ENCODE data around the gene ERC2. TPM values are rescaled to one million over a fixed set of nuclear protein-coding genes. Genes with fewer than 3 reads are reported as not detected.
"Not testable (repeated sequence)": the region's sequence is repeated elsewhere in the genome, so short reads cannot be mapped to it uniquely, and the experiment has no call there.

Gene ERC2
- total RNA-seq, 1 donor from 2014 or later: not detected

DNA sequence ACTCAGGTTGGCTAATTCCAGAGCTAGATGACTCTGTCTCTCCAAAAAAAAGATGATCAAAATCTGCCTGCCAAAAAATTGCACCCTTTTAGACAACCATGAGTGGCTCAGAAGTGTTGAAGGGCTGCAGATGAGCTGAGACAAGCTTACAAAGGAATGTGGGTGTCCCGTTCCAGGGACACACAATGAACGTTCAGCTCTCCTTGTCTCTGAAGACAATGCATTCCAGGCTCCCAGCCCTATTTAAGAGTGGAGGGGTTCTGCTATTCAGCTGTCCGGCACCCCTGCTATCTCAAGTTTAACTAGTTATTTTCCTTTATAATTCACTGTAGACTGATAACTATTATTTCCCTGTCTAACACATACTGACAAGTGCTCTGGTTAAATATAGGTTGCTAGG lies 626.1 kb downstream of the ERC2 start:
- H3K9me3 Mint-ChIP-seq: no peaks in the 10 kb centered on the region
- intact Hi-C loops (cut with micrococcal nuclease): no loop called here
- no peak for DNase-seq
- H3K4me1 Mint-ChIP-seq: no peaks in the 10 kb centered on the region
- H3K36me3 Mint-ChIP-seq (ENCODE audit: low read depth): no peaks in the 10 kb centered on the region
- H3K4me3 Mint-ChIP-seq: no peak overlapping the region
- H3K27ac Mint-ChIP-seq: no peak overlapping the region
- H3K27me3 Mint-ChIP-seq: no peaks in the 10 kb centered on the region

DNA sequence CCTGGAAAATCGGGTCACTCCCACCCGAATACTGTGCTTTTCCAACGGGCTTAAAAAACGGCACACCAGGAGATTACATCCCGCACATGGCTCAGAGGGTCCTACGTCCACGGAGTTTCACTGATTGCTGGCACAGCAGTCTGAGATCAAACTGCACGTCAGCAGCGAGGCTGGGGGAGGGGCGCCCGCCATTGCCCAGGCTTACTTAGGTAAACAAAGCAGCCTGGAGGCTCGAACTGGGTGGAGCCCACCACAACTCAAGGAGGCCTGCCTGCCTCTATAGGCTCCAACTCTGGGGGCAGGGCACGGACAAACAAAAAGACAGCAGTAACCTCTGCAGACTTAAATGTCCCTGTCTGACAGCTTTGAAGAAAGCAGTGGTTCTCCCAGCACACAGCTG lies 636.4 kb downstream of the ERC2 start:
- DNase-seq; H3K27me3 Mint-ChIP-seq; H3K27ac Mint-ChIP-seq; H3K36me3 Mint-ChIP-seq (ENCODE audit: low read depth); intact Hi-C loops (cut with micrococcal nuclease); H3K4me1 Mint-ChIP-seq; H3K9me3 Mint-ChIP-seq; H3K4me3 Mint-ChIP-seq: not testable (repeated sequence)

DNA sequence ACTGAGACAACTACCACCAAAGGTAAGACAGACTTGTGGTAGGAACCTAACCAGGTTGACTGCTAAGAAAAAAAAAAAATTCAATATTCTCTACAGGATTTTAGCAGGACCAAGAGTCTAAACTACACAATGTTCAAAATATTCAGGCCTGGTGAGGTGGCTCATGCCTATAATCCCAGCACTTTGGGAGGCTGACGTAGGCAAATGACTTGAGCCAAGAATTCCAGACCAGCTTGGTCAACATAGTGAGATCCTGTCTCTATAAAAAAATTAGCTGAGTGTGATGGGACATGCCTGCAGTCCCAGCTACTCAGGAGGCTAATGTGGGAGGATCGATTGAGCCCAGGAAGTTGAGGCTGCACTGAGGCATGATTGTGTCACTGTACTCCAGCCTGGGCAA lies 639.6 kb downstream of the ERC2 start:
- no peak for DNase-seq
- Mint-ChIP-seq H3K27me3 (no peaks in the 10 kb centered on the region), H3K4me1 (no peaks in the 10 kb centered on the region), H3K4me3 (no peak overlapping the region), H3K9me3 (peaks cover 4% of the 10 kb centered on the region), H3K36me3 (ENCODE audit: low read depth) (no peaks in the 10 kb centered on the region), H3K27ac (no peak overlapping the region)
- intact Hi-C loops (cut with micrococcal nuclease): no loop called here

DNA sequence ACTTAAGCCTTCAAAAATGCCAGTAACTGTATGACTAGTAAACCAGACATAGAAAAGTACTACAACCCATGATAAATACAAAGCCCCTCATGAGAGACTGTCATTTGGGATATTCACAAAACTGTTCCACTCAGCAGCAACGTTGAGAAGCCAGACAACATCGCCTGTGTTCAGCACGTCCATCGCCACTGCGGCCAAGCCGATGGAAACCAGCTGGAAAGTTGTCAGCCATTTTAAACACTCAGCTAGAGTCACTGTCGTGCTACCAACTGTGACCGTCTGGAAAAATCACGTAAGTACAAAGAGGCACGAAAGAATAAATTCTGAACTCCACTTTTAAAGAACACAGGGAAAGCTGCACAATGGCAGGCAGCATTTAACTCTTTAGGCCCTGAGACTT lies 640.5 kb downstream of the ERC2 start:
- peaks cover 4% of the 10 kb centered on the region for H3K9me3 Mint-ChIP-seq
- no peaks in the 10 kb centered on the region for H3K27me3 Mint-ChIP-seq
- DNase-seq: no peak
- H3K4me1 Mint-ChIP-seq: no peaks in the 10 kb centered on the region
- H3K36me3 Mint-ChIP-seq (ENCODE audit: low read depth): no peaks in the 10 kb centered on the region
- intact Hi-C loops (cut with micrococcal nuclease): no loop called here
- no peak overlapping the region for H3K27ac Mint-ChIP-seq
- H3K4me3 Mint-ChIP-seq: no peak overlapping the region

DNA sequence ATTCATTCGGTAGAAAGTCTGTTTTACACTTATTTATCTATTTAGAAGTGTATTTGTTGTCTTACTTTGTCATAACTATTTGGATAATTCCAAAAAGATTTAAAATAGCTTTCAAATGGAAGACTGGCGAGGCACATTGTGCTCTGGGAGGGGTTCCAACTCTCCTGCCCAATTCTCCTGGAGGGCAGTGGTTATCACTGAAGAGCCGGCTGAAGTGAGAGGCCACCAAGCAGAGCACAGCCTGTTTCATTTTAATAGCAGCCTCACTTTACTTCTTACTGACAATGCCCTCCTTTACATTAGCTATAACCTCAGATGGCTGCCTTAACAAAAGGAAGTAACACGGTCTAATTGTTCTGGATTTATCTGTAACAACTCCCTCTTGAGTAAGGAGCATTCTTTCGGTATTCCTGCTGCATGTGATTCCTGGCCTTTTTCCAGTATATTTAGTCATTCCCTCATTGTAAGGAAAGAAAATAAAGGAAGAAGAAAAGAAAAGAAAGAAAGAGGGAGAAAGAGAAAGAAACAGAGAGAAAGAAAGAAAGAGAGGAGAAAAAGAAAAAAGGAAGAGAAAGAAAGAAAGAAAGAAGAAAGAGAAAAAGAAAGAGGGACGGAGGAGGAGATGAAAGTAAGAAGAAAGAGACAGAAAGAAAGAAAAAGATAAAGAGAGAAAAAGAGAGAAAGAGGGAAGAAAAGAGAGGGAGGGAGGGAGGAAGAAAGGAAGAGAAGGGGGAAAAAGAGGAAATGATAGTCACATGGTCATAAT lies 641.4 kb downstream of the ERC2 start:
- no peaks in the 10 kb centered on the region for H3K36me3 Mint-ChIP-seq (ENCODE audit: low read depth)
- peaks cover 4% of the 10 kb centered on the region for H3K9me3 Mint-ChIP-seq
- H3K27me3 Mint-ChIP-seq: no peaks in the 10 kb centered on the region
- no peak overlapping the region for H3K27ac Mint-ChIP-seq
- no peak for DNase-seq
- H3K4me3 Mint-ChIP-seq: no peak overlapping the region
- intact Hi-C loops (cut with micrococcal nuclease): no loop called here
- H3K4me1 Mint-ChIP-seq: no peaks in the 10 kb centered on the region

DNA sequence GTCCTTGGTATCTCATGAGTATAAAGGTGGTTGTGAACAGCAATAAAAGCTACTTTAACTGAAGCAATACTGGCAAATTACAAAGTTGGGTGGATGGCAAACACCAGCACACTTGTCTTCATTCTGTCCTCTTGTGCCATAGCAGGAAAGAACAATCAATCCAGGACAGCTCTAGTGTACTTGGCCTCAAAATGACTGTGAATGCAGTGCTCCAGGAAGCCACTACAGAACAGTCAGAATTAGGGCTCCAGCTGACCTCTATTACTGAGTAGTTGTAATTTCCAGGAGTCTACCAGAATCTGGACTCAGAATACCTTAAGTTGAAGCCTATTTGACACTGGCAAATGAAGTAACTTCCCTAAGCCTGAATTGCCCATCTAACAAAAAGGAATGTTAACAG lies 642.2 kb downstream of the ERC2 start:
- no peaks in the 10 kb centered on the region for H3K36me3 Mint-ChIP-seq (ENCODE audit: low read depth)
- no peaks in the 10 kb centered on the region for H3K27me3 Mint-ChIP-seq
- no peaks in the 10 kb centered on the region for H3K4me1 Mint-ChIP-seq
- peaks cover 4% of the 10 kb centered on the region for H3K9me3 Mint-ChIP-seq
- no peak overlapping the region for H3K27ac Mint-ChIP-seq
- intact Hi-C loops (cut with micrococcal nuclease): no loop called here
- no peak overlapping the region for H3K4me3 Mint-ChIP-seq
- no peak for DNase-seq

DNA sequence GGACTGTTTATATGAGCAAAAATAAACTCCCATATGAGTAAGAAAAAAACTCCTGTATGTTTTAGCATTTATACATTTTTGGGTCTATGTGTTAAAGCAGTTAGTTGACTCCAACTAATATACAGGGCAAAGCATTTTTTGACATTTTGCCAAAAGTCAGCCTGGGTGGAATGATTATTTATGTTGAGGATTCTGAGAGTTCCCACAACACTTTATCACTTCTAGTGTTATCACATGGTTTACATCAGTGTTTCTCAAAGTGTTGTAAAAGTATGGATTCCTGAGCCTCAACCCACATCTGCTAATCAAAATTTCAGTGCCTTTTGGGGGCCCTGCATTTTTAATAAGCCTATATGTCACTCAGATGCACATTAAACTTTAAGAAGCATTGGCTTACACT lies 643.9 kb downstream of the ERC2 start:
- no peaks in the 10 kb centered on the region for H3K9me3 Mint-ChIP-seq
- DNase-seq: no peak
- no peak overlapping the region for H3K4me3 Mint-ChIP-seq
- H3K36me3 Mint-ChIP-seq (ENCODE audit: low read depth): no peaks in the 10 kb centered on the region
- H3K27ac Mint-ChIP-seq: no peak overlapping the region
- H3K4me1 Mint-ChIP-seq: no peaks in the 10 kb centered on the region
- no peaks in the 10 kb centered on the region for H3K27me3 Mint-ChIP-seq
- intact Hi-C loops (cut with micrococcal nuclease): no loop called here

DNA sequence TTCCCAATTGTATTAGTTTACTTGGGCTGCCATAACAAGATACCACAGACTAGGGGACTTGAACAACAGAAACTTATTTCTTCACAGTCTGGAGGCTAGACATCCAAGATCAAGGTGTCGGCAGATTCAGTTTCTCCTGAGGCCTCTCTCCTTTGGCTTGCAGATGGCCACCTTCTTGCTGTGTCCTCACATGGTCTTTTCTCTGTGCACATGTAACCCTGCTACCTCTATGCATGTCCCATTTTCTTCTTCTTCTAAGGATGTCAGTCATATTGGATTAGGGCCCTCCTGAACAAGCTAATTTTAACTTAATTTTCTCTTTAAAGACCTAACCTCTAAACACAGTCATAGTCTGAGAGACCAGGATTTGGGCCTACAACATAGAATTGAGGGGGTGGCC lies 644.4 kb downstream of the ERC2 start:
- Mint-ChIP-seq H3K27me3 (no peaks in the 10 kb centered on the region), H3K4me1 (no peaks in the 10 kb centered on the region), H3K36me3 (ENCODE audit: low read depth) (no peaks in the 10 kb centered on the region), H3K4me3 (no peak overlapping the region), H3K9me3 (no peaks in the 10 kb centered on the region), H3K27ac (no peak overlapping the region)
- DNase-seq: no peak
- intact Hi-C loops (cut with micrococcal nuclease): no loop called here

DNA sequence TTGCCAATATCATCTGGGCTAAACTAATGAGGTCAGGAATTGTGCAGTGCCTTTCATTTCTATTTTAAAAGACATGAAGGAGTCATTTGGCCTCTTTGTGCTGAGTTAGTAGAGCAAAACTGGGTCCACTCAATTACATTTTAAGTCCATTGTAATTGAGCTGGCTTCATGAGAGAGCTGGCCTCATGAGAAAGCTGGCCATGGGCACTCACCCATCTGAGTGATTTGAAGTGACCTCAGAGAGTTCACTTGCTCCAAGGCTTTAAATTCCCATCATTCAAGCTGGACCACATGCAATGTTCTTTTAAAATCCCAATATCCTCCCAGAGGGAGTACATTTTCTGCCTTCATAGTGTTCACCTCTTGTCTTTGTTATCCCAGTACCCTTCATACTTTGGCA lies 645.3 kb downstream of the ERC2 start:
- no peaks in the 10 kb centered on the region for H3K27me3 Mint-ChIP-seq
- H3K9me3 Mint-ChIP-seq: no peaks in the 10 kb centered on the region
- H3K36me3 Mint-ChIP-seq (ENCODE audit: low read depth): no peaks in the 10 kb centered on the region
- no peak overlapping the region for H3K27ac Mint-ChIP-seq
- H3K4me3 Mint-ChIP-seq: no peak overlapping the region
- DNase-seq: no peak
- intact Hi-C loops (cut with micrococcal nuclease): no loop called here
- no peaks in the 10 kb centered on the region for H3K4me1 Mint-ChIP-seq

DNA sequence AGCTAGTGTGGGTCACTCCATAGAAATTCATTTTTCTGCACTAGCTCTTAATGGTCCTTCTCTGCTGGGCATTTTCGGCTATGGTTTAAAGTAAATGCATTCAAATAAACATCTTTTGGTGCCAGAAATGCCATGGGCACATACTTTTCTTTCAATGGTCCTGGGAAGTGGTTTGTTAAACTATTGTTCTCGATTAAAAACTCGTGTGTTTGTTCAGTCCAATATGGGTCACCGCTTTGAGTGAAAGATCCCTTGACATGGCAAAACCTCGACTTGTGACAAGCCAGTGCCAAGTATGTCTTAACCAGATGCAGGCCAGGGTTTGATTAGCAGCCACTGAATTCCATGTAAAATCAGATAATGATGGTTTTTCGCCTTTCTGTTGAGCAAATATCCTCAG lies 649.3 kb downstream of the ERC2 start:
- Mint-ChIP-seq H3K36me3 (ENCODE audit: low read depth) (no peaks in the 10 kb centered on the region), H3K4me1 (no peaks in the 10 kb centered on the region), H3K4me3 (no peak overlapping the region), H3K27ac (no peak overlapping the region), H3K27me3 (no peaks in the 10 kb centered on the region), H3K9me3 (no peaks in the 10 kb centered on the region)
- intact Hi-C loops (cut with micrococcal nuclease): no loop called here
- DNase-seq: no peak

DNA sequence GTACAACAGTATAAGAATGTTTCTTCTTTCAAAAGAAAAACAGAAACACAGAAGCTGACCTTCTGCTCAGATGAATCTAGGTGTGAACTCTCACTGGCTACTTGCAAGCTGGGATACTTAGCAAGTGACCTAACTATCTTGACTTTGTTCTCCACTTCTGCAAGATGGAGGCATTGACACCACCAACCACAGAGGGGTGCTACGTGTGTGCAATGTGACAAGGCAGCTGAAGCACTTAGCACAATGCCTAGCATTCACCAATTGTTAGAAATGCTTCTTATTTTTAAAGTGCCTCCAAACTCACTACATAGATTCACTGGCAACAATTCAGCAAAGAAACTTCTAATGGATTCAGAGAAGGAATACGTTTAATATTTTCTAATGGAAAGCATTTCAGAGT lies 649.8 kb downstream of the ERC2 start:
- intact Hi-C loops (cut with micrococcal nuclease): no loop called here
- no peak for DNase-seq
- no peak overlapping the region for H3K27ac Mint-ChIP-seq
- no peaks in the 10 kb centered on the region for H3K36me3 Mint-ChIP-seq (ENCODE audit: low read depth)
- no peak overlapping the region for H3K4me3 Mint-ChIP-seq
- H3K9me3 Mint-ChIP-seq: no peaks in the 10 kb centered on the region
- H3K27me3 Mint-ChIP-seq: no peaks in the 10 kb centered on the region
- no peaks in the 10 kb centered on the region for H3K4me1 Mint-ChIP-seq

DNA sequence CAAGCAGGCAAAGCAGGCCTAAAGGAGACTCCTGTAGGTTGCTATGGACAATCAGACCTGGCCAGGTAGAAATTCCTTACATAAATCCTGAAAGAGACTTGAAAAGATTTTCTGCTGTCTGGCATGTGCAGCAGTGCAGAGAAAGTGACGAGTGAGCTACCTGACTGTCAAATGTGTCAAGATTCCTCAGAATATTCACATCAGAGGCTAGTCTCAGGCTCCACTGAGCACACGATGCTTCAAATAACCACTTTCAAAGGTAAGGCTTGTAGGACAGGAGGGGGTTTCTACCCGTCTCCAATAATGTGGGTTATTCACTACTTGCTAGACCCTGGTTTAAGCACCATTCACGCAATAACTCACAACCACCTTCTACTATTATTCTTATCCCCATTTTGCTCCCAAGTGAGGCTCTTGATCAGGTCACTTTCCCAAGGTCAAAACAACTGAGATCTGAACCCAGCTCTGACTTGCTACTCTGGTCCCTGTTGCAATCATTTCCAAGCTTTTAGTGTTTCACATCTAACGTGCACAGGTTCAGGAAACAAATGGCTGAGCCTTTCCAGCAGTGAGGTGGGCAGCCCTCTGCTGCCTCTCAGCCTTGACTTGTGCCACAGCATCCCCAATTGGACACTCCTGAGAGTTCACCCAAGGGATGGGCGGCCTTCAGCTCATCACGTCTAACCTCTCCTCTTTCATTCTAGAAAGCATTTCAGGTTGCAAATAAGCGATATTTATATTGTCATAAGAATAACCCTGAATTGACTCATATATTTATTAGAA lies 651.3 kb downstream of the ERC2 start:
- no peaks in the 10 kb centered on the region for H3K27me3 Mint-ChIP-seq
- H3K36me3 Mint-ChIP-seq (ENCODE audit: low read depth): no peaks in the 10 kb centered on the region
- H3K27ac Mint-ChIP-seq: no peak overlapping the region
- H3K4me1 Mint-ChIP-seq: no peaks in the 10 kb centered on the region
- intact Hi-C loops (cut with micrococcal nuclease): no loop called here
- H3K4me3 Mint-ChIP-seq: no peak overlapping the region
- no peak for DNase-seq
- no peaks in the 10 kb centered on the region for H3K9me3 Mint-ChIP-seq

DNA sequence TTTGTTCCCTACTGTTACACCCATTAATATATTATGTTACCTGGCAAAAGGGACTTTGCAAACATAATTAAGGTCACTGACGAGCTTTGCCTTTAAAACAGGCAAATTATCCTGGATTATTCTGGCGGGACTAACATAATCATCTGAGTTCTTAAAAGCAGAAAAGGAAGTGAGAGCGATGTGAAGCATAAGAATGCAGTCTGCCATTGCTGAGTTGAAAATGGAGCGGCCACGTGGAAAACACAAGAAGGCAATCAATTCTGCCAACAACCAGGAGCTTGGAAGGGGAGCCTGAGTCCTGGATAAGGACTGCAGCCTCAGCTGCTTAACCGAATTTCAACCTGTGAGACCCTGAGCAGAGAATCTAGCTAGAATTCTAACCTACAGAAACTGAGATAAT lies 653.0 kb downstream of the ERC2 start:
- Mint-ChIP-seq H3K4me3 (no peak overlapping the region), H3K36me3 (ENCODE audit: low read depth) (no peaks in the 10 kb centered on the region), H3K4me1 (no peaks in the 10 kb centered on the region), H3K27ac (no peak overlapping the region), H3K27me3 (no peaks in the 10 kb centered on the region), H3K9me3 (no peaks in the 10 kb centered on the region)
- no peak for DNase-seq
- intact Hi-C loops (cut with micrococcal nuclease): no loop called here

DNA sequence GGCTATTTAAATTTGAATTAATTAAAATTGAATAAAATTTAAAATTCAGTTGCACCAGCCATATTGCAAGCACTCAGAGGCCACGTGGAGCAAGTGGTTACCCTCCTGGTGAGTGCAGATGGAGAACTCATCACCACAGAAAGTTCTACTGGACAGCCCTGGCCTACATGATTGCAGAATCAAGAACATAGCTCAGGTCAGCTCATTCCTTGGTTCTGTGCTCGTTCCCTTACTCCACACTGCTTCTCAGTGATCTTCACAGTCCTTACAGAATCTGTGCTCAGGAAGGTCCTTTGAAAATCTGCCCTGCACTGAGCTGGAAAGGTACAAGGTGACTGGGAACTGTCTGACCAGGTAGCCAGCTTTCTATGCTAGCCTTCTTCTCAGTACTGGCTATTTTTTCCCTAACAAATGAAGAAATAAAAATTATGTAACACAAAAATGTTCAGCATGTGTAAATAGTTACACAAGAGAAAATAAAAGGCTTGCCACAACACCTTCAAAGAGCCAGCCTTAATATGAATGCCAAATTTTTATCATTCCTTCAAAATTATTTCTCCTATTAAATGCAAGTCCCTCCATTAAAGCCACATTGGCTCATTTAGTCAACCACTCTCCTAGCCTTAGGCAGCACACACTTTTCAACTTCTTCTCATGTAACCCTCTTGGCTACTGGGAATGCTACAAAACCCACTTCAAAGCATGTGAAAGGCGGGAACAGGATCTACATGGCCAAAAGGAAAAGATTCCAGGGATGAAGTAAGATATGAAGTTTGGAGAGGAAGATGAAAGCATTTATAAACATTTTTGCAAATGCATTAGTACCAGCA lies 654.8 kb downstream of the ERC2 start:
- H3K36me3 Mint-ChIP-seq (ENCODE audit: low read depth): no peaks in the 10 kb centered on the region
- intact Hi-C loops (cut with micrococcal nuclease): no loop called here
- no peak overlapping the region for H3K27ac Mint-ChIP-seq
- no peaks in the 10 kb centered on the region for H3K27me3 Mint-ChIP-seq
- H3K9me3 Mint-ChIP-seq: no peaks in the 10 kb centered on the region
- H3K4me1 Mint-ChIP-seq: no peaks in the 10 kb centered on the region
- no peak overlapping the region for H3K4me3 Mint-ChIP-seq
- DNase-seq: no peak
